Muscle of leg (tissue), 11 donors: Measurements from ENCODE around the gene FCN1. TPM values are rescaled to one million over a fixed set of nuclear protein-coding genes. Genes with fewer than 3 reads are reported as not detected.

Experiments
- DNase-seq: peaks from one replicate; pipeline ENCODE4 v3.0.0; 2013
- H3K27ac ChIP-seq: one replicate; pipeline ENCODE4 v1.5.1; 2013; ENCODE audit warnings: mild to moderate bottlenecking, low read length, control low read depth
- H3K27me3 ChIP-seq: one replicate; pipeline ENCODE4 v1.6.1; 2013; ENCODE audit warnings: low read length; ENCODE audit not compliant: control insufficient read depth, insufficient read depth
- H3K36me3 ChIP-seq: one replicate; pipeline ENCODE4 v1.6.1; 2013; ENCODE audit warnings: low read length; ENCODE audit not compliant: control insufficient read depth, insufficient read depth
- H3K4me1 ChIP-seq: one replicate; pipeline ENCODE4 v1.6.1; 2013; ENCODE audit warnings: low read length; ENCODE audit not compliant: control insufficient read depth, insufficient read depth
- H3K4me3 ChIP-seq: one replicate; pipeline ENCODE4 v1.5.1; 2013; ENCODE audit warnings: low read length, control low read depth
- H3K9me3 ChIP-seq: replicated peaks from 2 replicates; pipeline ENCODE4 v1.6.1; 2013; ENCODE audit warnings: low read depth, low read length; ENCODE audit not compliant: control insufficient read depth
- WGBS: methylation state at CpG from one replicate; pipeline ENCODE4 v1.1.5; 2013; ENCODE audit warnings: missing lambda C conversion rate; ENCODE audit not compliant: insufficient coverage; 5-methylcytosine and 5-hydroxymethylcytosine counted together
- polyA plus RNA-seq, 8 donors: library from polyadenylated mRNA; unstranded; fragments of 120-200 nt; gene quantifications; one replicate each; pipeline versions ENCODE4 v1.2.1 to v1.2.3, GENCODE V29; 2013; ENCODE audit warnings: inconsistent platforms in 1 of 8, low replicate concordance in 1 of 8; ENCODE audit not compliant: insufficient read length in 8 of 8, insufficient read depth in 1 of 8
- total RNA-seq: library from RNA; stranded (reverse); fragments of 120-200 nt; gene quantifications from one replicate; pipeline ENCODE4 v1.2.4, GENCODE V29; 2013

FCN1 gene
- total and polyA plus RNA-seq, 9 donors = 2.0 to 8.2 (median 4.0) TPM

- peaks cover under 1% of the 10 kb centered on the region for H3K4me1 ChIP-seq
- H3K9me3 ChIP-seq = peaks cover 5% of the 10 kb centered on the region
- DNase-seq = peak; percentile 31
- H3K27ac ChIP-seq = no peak overlapping the region
- no peak overlapping the region for H3K4me3 ChIP-seq
- WGBS = no CpG with 5 or more reads among the region's 3 CpGs
- no peaks in the 10 kb centered on the region for H3K36me3 ChIP-seq
- no peaks in the 10 kb centered on the region for H3K27me3 ChIP-seq
Observed at GRCh38 chr9:134902936-134903335, 14.8 kb downstream of the FCN1 start.

- H3K4me3 ChIP-seq = no peak overlapping the region
- DNase-seq = no peak
- peaks cover 19% of the 10 kb centered on the region for H3K4me1 ChIP-seq
- H3K27me3 ChIP-seq = no peaks in the 10 kb centered on the region
- WGBS = no CpG with 5 or more reads among the region's 1 CpG
- H3K9me3 ChIP-seq = peaks cover 8% of the 10 kb centered on the region
- no peak overlapping the region for H3K27ac ChIP-seq
- no peaks in the 10 kb centered on the region for H3K36me3 ChIP-seq
Observed at GRCh38 chr9:134899818-134900217, 17.9 kb downstream of the FCN1 start.

- Histone ChIP-seq H3K4me3 (no peak overlapping the region), H3K9me3 (peaks cover 9% of the 10 kb centered on the region), H3K36me3 (no peaks in the 10 kb centered on the region), H3K27me3 (no peaks in the 10 kb centered on the region), H3K4me1 (peaks cover 19% of the 10 kb centered on the region), H3K27ac (no peak overlapping the region)
- WGBS = no CpG with 5 or more reads among the region's 3 CpGs
- DNase-seq = no peak
Observed at GRCh38 chr9:134899168-134899567, 18.5 kb downstream of the FCN1 start.

- peaks cover 19% of the 10 kb centered on the region for H3K4me1 ChIP-seq
- DNase-seq = no peak
- no peaks in the 10 kb centered on the region for H3K27me3 ChIP-seq
- peak overlapping the region; percentile 57 for H3K27ac ChIP-seq
- no peak overlapping the region for H3K4me3 ChIP-seq
- 0% methylated on average over 1 of the region's 2 CpGs for WGBS
- H3K36me3 ChIP-seq = no peaks in the 10 kb centered on the region
- peaks cover 9% of the 10 kb centered on the region for H3K9me3 ChIP-seq
Observed at GRCh38 chr9:134898319-134898718, 19.4 kb downstream of the FCN1 start.

GRCh38 chr9:134897584-134898170 is 20.0 kb downstream of the FCN1 start:
- Histone ChIP-seq H3K4me1 (peaks cover 19% of the 10 kb centered on the region), H3K27me3 (no peaks in the 10 kb centered on the region), H3K4me3 (no peak overlapping the region), H3K36me3 (no peaks in the 10 kb centered on the region), H3K9me3 (peaks cover 9% of the 10 kb centered on the region), H3K27ac (peak overlapping the region; percentile 57)
- peak; percentile 26 for DNase-seq
- WGBS = 60% methylated on average over 1 of the region's 2 CpGs

GRCh38 chr9:134896834-134897583 is 20.7 kb downstream of the FCN1 start:
- Histone ChIP-seq H3K27me3 (no peaks in the 10 kb centered on the region), H3K4me1 (peaks cover 26% of the 10 kb centered on the region), H3K4me3 (no peak overlapping the region), H3K36me3 (no peaks in the 10 kb centered on the region), H3K27ac (peak overlapping the region; percentile 82), H3K9me3 (peaks cover 9% of the 10 kb centered on the region)
- DNase-seq = no peak
- 57% methylated on average over 8 of the region's 14 CpGs for WGBS

GRCh38 chr9:134895908-134896833 is 21.5 kb downstream of the FCN1 start:
- 31% methylated on average over 12 of the region's 14 CpGs for WGBS
- H3K27me3 ChIP-seq = no peaks in the 10 kb centered on the region
- peaks cover 9% of the 10 kb centered on the region for H3K9me3 ChIP-seq
- peak; percentile 85 for DNase-seq
- no peak overlapping the region for H3K4me3 ChIP-seq
- H3K4me1 ChIP-seq = peaks cover 33% of the 10 kb centered on the region
- H3K27ac ChIP-seq = peak overlapping the region; percentile 82
- no peaks in the 10 kb centered on the region for H3K36me3 ChIP-seq

GRCh38 chr9:134895567-134895907 is 22.2 kb downstream of the FCN1 start:
- Histone ChIP-seq H3K4me3 (no peak overlapping the region), H3K4me1 (peaks cover 37% of the 10 kb centered on the region), H3K27me3 (no peaks in the 10 kb centered on the region), H3K36me3 (no peaks in the 10 kb centered on the region), H3K27ac (peak overlapping the region; percentile 82), H3K9me3 (peaks cover 9% of the 10 kb centered on the region)
- no CpG with 5 or more reads among the region's 2 CpGs for WGBS
- DNase-seq = no peak

- peak overlapping the region; percentile 82 for H3K27ac ChIP-seq
Observed at GRCh38 chr9:134895097-134895496, 22.6 kb downstream of the FCN1 start.

More at GRCh38 chr9:134895097-134895496, 22.6 kb downstream of the FCN1 start:
- Histone ChIP-seq H3K36me3 (no peaks in the 10 kb centered on the region), H3K4me3 (no peak overlapping the region), H3K4me1 (peaks cover 37% of the 10 kb centered on the region), H3K9me3 (peaks cover 9% of the 10 kb centered on the region), H3K27me3 (no peaks in the 10 kb centered on the region)
- 69% methylated on average over 3 of the region's 3 CpGs for WGBS
- DNase-seq = no peak
